Stimulated activated CD4-positive, alpha-beta T cell treated with anti-CD3 and anti-CD28 coated beads, Interleukin-4, amount 100 ng/mL, for 1 hour (primary cell): ENCODE data around the gene TRMU.

ENCODE experiments used
- DNase-seq: peaks from one replicate; pipeline ENCODE4 v3.0.0-alpha.2; 2020

TRMU gene

GRCh38 chr22:46357711-46358520 is 22.4 kb downstream of the TRMU start:
- DNase-seq: no peak

GRCh38 chr22:46358766-46359165 is 23.3 kb downstream of the TRMU start:
- DNase-seq: no peak

GRCh38 chr22:46359362-46359761 is 23.8 kb downstream of the TRMU start:
- DNase-seq: no peak

GRCh38 chr22:46360097-46360496 is 24.6 kb downstream of the TRMU start:
- no peak for DNase-seq

GRCh38 chr22:46360891-46361290 is 25.4 kb downstream of the TRMU start:
- DNase-seq: no peak

- no peak for DNase-seq
These were observed 26.3 kb downstream of the TRMU start for GRCh38 chr22:46361826-46362202.

- DNase-seq: no peak
These were observed 26.9 kb downstream of the TRMU start for GRCh38 chr22:46362203-46362933.

GRCh38 chr22:46362934-46363515 is 27.5 kb downstream of the TRMU start:
- no peak for DNase-seq

GRCh38 chr22:46363611-46364321 is 28.3 kb downstream of the TRMU start:
- DNase-seq: no peak

GRCh38 chr22:46364341-46365165 is 29.0 kb downstream of the TRMU start:
- DNase-seq: no peak

GRCh38 chr22:46365166-46365624 is 29.7 kb downstream of the TRMU start:
- no peak for DNase-seq

- DNase-seq: no peak
These were observed 30.8 kb downstream of the TRMU start for GRCh38 chr22:46366327-46366731.

- no peak for DNase-seq
These were observed 31.5 kb downstream of the TRMU start for GRCh38 chr22:46366801-46367706.

GRCh38 chr22:46367707-46368191 is 32.2 kb downstream of the TRMU start:
- DNase-seq: peak; percentile 75

- DNase-seq: no peak
These were observed 32.9 kb downstream of the TRMU start for GRCh38 chr22:46368422-46368821.

- DNase-seq: no peak
These were observed 33.6 kb downstream of the TRMU start for GRCh38 chr22:46368871-46369715.

- no peak for DNase-seq
These were observed 34.4 kb downstream of the TRMU start for GRCh38 chr22:46369716-46370583.

GRCh38 chr22:46370584-46371291 is 35.2 kb downstream of the TRMU start:
- DNase-seq: no peak
